Measurements from ENCODE around the gene BMF.

The BMF gene

DNA sequence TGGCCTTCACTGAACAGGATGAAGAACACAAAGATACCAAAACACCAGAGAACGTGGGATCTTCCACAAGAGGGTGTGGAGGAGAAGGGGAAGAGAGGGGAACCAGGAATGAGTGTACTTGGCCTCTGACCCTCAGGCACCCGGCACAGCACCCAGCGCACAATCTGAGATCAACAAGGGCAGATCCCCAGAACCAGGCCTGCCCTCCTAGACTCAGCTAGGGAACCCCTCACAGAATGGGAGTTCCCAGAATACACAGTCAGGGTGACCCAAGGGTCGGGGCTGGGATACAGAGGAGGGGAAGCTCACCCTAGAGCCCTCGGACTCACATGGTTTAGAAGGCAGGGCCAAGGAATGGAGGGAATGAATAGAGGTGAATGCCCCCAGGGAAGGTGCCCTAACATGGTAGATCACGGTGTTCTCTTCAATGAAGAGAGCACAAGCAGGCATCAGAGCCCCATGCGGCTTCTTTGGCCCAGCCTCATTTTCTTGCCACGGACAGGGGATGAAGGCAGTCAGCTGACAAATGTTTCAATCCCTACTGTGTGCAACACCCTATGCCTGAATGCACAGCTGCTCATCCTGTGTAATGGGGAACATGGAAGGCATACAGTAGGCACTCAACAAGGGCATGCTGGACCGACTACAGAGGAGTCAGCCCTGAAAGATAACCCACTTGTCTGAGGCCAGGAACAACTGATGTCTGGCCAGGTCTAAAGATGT lies 13.1 kb downstream of the BMF start:
- Histone ChIP-seq H3K36me3 (ENCODE audit: control insufficient read depth, low read length) (peaks cover 60% of the 10 kb centered on the region), H3K9me2 (replicated peaks; ENCODE audit: control insufficient read depth, low read length) (no peaks in the 10 kb centered on the region), H3K4me3 (ENCODE audit: low read length) (peak overlapping the region; percentile 64), H3K9me3 (ENCODE audit: control insufficient read depth, insufficient read depth, low read length) (no peaks in the 10 kb centered on the region), H3K79me2 (ENCODE audit: control insufficient read depth, low read length) (peaks cover 41% of the 10 kb centered on the region), H3K4me1 (ENCODE audit: control insufficient read depth, low read length) (peaks cover 92% of the 10 kb centered on the region), H3K27ac (ENCODE audit: low read depth, low read length) (peak overlapping the region; percentile 98), H3K4me2 (ENCODE audit: low read length) (peak overlapping the region; percentile 97), H4K20me1 (ENCODE audit: control insufficient read depth, insufficient read depth, low read depth, low read length) (no peaks in the 10 kb centered on the region), H3K27me3 (ENCODE audit: control insufficient read depth, low read length) (no peaks in the 10 kb centered on the region), H3F3A (ENCODE audit: control insufficient read depth, insufficient read depth) (peaks cover 59% of the 10 kb centered on the region)
- TF ChIP-seq EZH2phosphoT487 (IDR thresholded peaks at IDR 0.05; ENCODE audit: borderline replicate concordance, low read length), result no peak
- TF ChIP-seq, protein P1, sequence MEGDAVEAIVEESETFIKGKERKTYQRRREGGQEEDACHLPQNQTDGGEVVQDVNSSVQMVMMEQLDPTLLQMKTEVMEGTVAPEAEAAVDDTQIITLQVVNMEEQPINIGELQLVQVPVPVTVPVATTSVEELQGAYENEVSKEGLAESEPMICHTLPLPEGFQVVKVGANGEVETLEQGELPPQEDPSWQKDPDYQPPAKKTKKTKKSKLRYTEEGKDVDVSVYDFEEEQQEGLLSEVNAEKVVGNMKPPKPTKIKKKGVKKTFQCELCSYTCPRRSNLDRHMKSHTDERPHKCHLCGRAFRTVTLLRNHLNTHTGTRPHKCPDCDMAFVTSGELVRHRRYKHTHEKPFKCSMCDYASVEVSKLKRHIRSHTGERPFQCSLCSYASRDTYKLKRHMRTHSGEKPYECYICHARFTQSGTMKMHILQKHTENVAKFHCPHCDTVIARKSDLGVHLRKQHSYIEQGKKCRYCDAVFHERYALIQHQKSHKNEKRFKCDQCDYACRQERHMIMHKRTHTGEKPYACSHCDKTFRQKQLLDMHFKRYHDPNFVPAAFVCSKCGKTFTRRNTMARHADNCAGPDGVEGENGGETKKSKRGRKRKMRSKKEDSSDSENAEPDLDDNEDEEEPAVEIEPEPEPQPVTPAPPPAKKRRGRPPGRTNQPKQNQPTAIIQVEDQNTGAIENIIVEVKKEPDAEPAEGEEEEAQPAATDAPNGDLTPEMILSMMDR (IDR thresholded peaks at IDR 0.05; ENCODE audit: low read depth, low read length, poor library complexity, severe bottlenecking), result no peak

DNA sequence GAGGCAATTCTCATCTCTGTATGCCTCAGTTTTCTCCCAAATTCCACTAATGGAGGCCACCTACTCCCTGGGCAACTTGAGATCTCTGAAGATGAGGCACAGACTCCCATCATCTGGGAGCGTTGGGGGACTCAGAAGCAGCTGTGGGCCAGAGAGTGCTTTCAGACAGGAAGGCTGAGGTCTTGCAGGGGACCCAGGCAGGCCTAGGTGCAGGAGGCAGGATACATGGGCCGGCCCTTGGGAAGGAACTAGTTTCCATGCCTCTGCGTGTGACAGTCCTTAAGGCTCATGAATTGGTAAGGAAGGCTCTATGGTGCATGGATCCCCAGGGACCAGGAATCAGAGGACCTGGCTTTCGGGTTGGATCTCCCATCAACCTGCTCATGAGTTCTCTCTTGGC lies 14.5 kb downstream of the BMF start:
- H3K4me1 ChIP-seq (ENCODE audit: control insufficient read depth, low read length), result peaks cover 87% of the 10 kb centered on the region
- H3F3A ChIP-seq (ENCODE audit: control insufficient read depth, insufficient read depth), result peaks cover 58% of the 10 kb centered on the region
- H3K79me2 ChIP-seq (ENCODE audit: control insufficient read depth, low read length), result peaks cover 37% of the 10 kb centered on the region
- H3K27ac ChIP-seq (ENCODE audit: low read depth, low read length), result peak overlapping the region; percentile 98
- H4K20me1 ChIP-seq (ENCODE audit: control insufficient read depth, insufficient read depth, low read depth, low read length), result no peaks in the 10 kb centered on the region
- peak overlapping the region; percentile 97 for H3K4me2 ChIP-seq (ENCODE audit: low read length)
- TF ChIP-seq, protein P1 (IDR thresholded peaks at IDR 0.05; ENCODE audit: low read depth, low read length, poor library complexity, severe bottlenecking), result no peak
- no peak for TF ChIP-seq EZH2phosphoT487 (IDR thresholded peaks at IDR 0.05; ENCODE audit: borderline replicate concordance, low read length)
- no peaks in the 10 kb centered on the region for H3K27me3 ChIP-seq (ENCODE audit: control insufficient read depth, low read length)
- peaks cover 65% of the 10 kb centered on the region for H3K36me3 ChIP-seq (ENCODE audit: control insufficient read depth, low read length)
- H3K9me3 ChIP-seq (ENCODE audit: control insufficient read depth, insufficient read depth, low read length), result no peaks in the 10 kb centered on the region
- H3K4me3 ChIP-seq (ENCODE audit: low read length), result peak overlapping the region; percentile 60
- no peaks in the 10 kb centered on the region for H3K9me2 ChIP-seq (replicated peaks; ENCODE audit: control insufficient read depth, low read length)

DNA sequence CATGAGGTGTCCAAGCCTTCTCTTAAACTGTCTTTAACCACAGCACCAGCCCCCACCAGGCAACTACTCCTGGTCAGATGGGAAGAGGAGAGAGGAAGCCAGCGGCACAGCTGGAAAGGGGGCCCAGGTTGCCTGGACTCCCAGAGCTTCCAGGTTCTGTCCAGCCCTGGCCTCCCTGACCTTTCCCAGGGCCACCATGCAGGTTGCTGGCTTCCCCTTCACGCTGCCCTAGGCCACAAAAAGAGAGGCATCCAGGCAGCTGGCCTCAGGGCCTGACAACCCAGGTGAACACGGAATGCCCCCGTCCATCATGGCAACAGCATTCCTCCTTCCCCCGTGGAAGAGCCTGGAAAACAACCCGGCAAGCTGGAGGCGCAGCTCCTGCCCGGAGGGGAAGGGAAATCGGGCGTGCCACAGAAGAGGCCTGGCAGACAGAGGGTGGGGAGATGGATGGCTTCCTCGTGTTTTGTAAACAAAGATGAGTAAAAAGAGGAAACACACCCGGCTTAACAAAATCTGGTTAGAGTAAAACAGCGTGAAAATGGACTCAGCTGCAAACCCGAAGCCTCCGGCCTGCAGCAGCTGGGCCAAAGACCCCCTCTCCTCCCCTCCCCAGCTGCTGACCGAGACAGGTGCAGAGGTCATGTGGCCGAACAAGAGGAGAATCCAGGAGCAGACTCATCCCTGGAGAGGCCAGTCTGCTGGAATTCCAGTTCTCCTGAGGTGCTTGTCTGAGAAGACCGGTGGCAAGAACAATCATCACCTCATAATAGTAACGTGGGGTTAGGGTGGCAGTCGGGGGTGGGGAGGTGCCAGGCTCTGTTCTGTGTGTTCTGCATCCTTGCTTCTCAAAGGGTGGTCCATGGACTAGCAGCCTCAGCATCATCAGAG lies 15.5 kb downstream of the BMF start:
- Histone ChIP-seq H3K27me3 (ENCODE audit: control insufficient read depth, low read length) (no peaks in the 10 kb centered on the region), H3K4me2 (ENCODE audit: low read length) (peak overlapping the region; percentile 97), H3K9me3 (ENCODE audit: control insufficient read depth, insufficient read depth, low read length) (no peaks in the 10 kb centered on the region), H3F3A (ENCODE audit: control insufficient read depth, insufficient read depth) (peaks cover 52% of the 10 kb centered on the region), H3K79me2 (ENCODE audit: control insufficient read depth, low read length) (peaks cover 37% of the 10 kb centered on the region), H3K4me1 (ENCODE audit: control insufficient read depth, low read length) (peaks cover 87% of the 10 kb centered on the region), H4K20me1 (ENCODE audit: control insufficient read depth, insufficient read depth, low read depth, low read length) (no peaks in the 10 kb centered on the region), H3K36me3 (ENCODE audit: control insufficient read depth, low read length) (peaks cover 65% of the 10 kb centered on the region), H3K27ac (ENCODE audit: low read depth, low read length) (peak overlapping the region; percentile 98), H3K4me3 (ENCODE audit: low read length) (peak overlapping the region; percentile 60), H3K9me2 (replicated peaks; ENCODE audit: control insufficient read depth, low read length) (no peaks in the 10 kb centered on the region)
- TF ChIP-seq EZH2phosphoT487 (IDR thresholded peaks at IDR 0.05; ENCODE audit: borderline replicate concordance, low read length), result no peak
- TF ChIP-seq, protein P1 (IDR thresholded peaks at IDR 0.05; ENCODE audit: low read depth, low read length, poor library complexity, severe bottlenecking), result no peak

All from DOHH2 (cell line).